GM12801 (cell line): ENCODE results near the gene P2RY14.

ENCODE experiments used
- TF ChIP-seq, protein P1 (sequence below): IDR thresholded peaks from one replicate; pipeline ENCODE4 v1.5.1; 2011; ENCODE audit warnings: control low read depth; ENCODE audit not compliant: insufficient read length; ENCODE audit errors: extremely low read depth

P2RY14 gene

DNA sequence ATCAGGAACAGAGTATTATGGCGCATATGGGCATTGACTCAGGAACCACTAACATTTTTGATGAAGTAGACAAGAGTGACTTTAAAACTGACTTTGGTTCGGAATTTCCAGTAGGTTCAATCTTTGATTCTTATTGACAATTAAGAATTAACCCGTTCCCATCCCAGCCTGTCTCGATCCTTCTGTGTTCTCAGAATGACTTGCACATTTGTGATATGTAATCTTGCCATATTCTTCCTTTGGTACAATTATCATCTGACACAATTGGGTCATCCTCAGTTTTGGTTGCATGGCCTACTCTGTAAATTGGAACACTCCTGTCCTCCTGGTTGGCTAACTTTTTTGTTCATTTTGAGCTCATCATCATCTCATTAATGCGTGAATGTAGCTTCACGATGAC lies 85.8 kb downstream of the P2RY14 start:
- TF ChIP-seq, protein P1, sequence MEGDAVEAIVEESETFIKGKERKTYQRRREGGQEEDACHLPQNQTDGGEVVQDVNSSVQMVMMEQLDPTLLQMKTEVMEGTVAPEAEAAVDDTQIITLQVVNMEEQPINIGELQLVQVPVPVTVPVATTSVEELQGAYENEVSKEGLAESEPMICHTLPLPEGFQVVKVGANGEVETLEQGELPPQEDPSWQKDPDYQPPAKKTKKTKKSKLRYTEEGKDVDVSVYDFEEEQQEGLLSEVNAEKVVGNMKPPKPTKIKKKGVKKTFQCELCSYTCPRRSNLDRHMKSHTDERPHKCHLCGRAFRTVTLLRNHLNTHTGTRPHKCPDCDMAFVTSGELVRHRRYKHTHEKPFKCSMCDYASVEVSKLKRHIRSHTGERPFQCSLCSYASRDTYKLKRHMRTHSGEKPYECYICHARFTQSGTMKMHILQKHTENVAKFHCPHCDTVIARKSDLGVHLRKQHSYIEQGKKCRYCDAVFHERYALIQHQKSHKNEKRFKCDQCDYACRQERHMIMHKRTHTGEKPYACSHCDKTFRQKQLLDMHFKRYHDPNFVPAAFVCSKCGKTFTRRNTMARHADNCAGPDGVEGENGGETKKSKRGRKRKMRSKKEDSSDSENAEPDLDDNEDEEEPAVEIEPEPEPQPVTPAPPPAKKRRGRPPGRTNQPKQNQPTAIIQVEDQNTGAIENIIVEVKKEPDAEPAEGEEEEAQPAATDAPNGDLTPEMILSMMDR: no peak

DNA sequence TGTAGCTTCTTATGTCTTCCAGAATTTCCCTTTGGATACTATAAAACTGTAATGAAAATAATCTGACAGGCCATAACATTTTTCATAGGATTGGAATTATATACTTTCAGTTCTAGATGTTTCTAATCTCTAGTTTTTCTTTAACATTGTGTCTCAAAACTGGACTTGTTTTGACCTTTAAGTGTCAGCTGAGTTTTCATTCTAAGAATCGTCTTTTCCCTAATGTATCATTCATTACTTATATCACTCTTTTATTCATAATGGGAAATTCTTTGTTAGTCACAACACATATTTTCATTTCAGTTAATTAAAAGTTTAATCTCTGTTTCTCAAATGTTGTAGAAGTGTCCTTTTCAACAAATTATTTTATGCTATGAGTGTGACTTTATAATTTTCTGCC lies 87.2 kb downstream of the P2RY14 start:
- TF ChIP-seq, protein P1: no peak

DNA sequence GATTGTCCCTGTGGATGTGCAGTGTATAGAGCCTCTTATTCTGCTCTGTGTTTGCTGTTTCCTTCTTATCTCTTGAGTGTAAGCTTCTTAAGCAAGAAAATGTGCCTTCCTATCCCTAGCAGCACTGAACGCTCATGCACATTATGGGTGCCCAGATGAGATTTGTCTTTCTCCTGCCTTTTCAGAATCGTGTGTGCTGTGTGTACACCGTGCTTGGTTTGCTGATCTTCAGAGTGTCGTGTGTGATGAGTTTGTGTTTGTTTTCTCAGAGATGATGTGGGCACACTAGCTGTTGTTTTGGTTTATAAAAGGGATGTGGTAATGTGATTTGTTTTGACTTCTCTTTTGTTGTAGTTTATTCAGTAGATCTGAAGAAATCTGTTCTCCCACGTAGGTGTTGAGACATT lies 95.1 kb downstream of the P2RY14 start:
- TF ChIP-seq, protein P1: no peak

DNA sequence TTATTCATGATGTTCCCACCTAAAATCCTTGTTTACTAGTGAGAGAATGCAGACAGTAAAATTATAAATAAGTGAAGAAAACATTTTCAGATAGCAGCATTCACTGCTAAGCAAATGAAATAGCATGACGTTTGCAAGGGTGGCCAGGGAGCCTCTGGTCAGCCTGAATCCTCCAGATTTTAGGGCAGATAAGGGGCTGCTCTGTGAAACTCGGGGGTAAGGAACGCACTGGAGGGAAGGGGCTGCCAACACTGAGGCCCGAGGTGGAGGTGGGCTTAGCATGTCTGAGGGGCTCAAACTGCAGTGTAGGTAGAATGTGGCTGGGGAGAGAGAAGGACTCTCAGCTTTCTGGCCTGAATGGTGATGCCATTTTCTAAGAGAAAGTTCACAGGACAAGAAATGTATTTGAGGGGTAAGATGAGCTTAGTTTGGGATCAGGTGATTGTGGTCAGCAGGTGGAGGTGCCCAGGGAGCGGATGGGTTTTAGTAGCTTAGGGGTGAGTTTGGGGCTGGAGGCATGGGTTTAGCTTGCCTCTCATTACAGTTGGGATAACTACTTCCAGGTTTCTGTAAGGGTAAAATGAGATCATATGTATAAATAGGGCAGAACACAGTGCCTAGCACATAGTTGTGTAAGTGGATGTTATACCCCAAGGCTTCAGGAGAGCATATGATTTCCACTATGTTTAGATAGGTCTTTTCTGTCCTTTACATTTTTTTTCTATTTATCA lies 95.8 kb downstream of the P2RY14 start:
- TF ChIP-seq, protein P1: no peak

DNA sequence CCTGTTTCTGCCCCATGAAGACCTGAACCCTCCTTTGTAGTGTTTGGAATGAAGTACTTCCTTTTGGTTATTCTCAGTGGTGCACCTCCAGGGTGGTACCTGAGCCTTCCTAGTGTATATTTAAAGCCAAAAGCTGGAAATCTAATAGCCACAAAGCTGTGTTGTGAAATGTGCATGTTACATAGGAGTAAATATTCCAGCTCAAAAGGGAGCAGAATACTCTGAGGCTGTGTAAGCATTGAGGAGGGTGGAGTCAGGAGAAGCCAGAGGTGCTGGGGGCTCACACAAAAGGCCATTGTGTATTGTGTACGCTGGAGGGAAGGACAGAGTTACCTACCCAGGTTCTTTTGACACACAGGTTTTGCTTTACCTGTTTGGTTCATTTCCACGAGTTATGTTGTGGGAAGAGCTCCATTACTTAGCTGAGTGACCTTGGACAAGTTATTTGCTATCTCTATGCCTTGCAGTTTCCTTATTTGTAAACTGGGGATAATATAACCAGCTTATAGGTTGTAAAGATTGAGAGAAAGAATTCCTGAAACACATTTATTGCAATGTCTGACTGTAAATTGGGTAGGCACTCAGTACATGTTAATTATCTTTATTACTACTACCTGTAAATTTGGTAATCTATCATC lies 100.0 kb downstream of the P2RY14 start:
- TF ChIP-seq, protein P1: no peak

DNA sequence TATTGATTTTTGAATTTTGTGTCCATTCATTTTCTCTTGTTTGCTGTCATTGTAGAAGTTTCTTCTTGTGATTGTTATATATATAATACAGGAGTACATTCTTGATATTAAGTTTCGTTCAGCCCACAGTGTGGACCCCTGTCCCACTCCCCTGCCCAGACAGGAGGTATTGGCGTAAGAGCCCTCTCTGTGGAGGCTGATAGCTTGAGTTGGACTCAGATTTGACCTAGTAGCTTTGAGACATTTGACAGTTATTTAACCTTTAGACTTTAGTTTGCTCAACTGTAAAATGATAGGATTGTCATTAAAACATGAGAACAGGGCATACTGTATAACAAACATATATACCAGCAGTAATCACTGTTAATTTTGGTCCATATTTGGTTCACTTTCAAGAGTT lies 102.4 kb downstream of the P2RY14 start:
- TF ChIP-seq, protein P1: no peak

DNA sequence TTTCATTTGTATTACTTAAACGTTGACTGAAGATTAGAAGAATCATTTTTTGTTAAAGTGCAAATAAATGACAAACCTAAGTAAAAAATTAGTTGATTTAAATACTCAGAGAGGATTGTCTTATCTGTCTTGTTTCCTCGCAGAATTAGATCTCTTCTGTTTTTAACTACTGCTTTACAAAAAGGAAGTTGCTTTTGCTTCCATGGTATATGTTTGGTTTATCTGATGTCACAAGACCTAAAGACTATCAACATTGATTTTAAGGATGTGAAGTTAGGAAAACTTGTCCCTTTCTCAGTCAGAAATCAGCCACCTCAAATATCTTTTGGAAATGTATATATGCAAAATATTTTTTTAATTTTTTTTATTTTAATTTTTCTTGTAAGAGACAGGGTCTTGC lies 104.0 kb downstream of the P2RY14 start:
- TF ChIP-seq, protein P1: no peak
